ENCODE results near the gene PSMG3. TPM values are rescaled to one million over a fixed set of nuclear protein-coding genes. Genes with fewer than 3 reads are reported as not detected.

The PSMG3 gene
- total and polyA plus RNA-seq, 8 donors, result 4.9 to 71.5 (median 33.3) TPM; not detected in 1

DNA sequence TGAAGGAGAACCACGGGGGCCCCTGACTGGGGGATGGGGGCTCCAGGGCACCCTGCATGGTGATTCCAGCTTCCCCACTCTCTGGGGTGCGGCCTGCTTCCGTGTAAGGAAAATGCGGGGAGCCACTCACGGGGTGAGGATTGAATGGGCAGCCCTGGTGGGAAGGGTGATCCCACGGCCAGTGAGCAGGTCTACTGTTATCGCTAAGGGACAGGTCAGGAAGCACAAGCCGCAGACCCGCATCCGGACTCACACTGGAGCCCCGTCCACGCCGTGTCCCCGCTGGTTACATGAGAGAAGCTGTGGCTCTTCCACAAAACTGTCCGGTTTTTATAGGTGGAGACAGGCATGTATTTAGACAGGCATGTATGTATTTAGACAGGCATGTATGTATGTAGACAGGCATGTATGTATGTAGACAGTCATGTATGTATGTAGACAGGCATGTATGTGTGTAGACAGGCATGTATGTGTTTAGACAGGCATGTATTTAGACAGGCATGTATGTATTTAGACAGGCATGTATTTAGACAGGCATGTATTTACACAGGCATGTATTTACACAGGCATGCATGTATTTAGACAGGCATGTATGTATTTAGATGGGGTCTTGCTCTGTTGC, 5.7 kb downstream of the PSMG3 start:
- no peak for DNase-seq
- 87 to 90% (median 89%) methylated on average over 15 of the region's 15 CpGs for WGBS, 5 donors
- H3K9me3 ChIP-seq, result no peaks in the 10 kb centered on the region
- peaks cover 36 to 51% (median 46%) of the 10 kb centered on the region in 4 donors for H3K4me1 ChIP-seq
- intact Hi-C loops (cut with DNase I; ENCODE audit: low total_unique reads), result no loop called here
- no peaks in the 10 kb centered on the region for H3K27me3 ChIP-seq
- no peak overlapping the region for H3K4me3 ChIP-seq
- no peak for TF ChIP-seq POLR2A (IDR thresholded peaks at IDR 0.05)
- TF ChIP-seq, protein P1, sequence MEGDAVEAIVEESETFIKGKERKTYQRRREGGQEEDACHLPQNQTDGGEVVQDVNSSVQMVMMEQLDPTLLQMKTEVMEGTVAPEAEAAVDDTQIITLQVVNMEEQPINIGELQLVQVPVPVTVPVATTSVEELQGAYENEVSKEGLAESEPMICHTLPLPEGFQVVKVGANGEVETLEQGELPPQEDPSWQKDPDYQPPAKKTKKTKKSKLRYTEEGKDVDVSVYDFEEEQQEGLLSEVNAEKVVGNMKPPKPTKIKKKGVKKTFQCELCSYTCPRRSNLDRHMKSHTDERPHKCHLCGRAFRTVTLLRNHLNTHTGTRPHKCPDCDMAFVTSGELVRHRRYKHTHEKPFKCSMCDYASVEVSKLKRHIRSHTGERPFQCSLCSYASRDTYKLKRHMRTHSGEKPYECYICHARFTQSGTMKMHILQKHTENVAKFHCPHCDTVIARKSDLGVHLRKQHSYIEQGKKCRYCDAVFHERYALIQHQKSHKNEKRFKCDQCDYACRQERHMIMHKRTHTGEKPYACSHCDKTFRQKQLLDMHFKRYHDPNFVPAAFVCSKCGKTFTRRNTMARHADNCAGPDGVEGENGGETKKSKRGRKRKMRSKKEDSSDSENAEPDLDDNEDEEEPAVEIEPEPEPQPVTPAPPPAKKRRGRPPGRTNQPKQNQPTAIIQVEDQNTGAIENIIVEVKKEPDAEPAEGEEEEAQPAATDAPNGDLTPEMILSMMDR (IDR thresholded peaks at IDR 0.05), result no peak
- no peak for TF ChIP-seq EP300 (IDR thresholded peaks at IDR 0.05)
- TF ChIP-seq POLR2AphosphoS5 (IDR thresholded peaks at IDR 0.05), result no peak
- no peak overlapping the region for H3K27ac ChIP-seq
- peaks cover 0 to 31% (median 24%) of the 10 kb centered on the region in 4 donors for H3K36me3 ChIP-seq

DNA sequence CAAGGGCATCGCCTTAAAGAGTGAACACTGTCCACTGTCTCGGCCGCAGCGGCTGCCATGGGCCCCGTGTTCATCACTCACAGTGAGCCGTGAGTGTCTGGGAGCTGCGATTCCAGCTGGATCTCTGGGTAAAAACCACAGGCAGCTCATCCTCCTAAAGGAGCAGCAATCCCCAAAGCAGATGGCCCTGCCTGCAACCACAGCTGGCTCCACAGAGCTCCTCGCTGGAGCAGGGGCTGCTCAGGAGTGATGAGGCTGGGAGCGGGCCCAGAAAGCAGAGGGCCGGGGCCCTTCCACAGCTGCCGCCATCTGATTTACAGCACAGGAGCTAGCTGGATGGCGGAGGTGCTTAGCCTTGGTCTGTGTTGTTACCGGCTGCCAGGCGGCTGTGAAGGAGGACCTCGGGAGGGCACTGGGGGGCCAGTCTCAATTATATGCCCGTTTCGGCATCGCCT, 7.2 kb downstream of the PSMG3 start:
- intact Hi-C loops (cut with DNase I; ENCODE audit: low total_unique reads), result no loop called here
- H3K27me3 ChIP-seq, result peaks cover 0 to 5% (median 0%) of the 10 kb centered on the region in 3 donors
- H3K27ac ChIP-seq, result no peak overlapping the region
- DNase-seq, result peak in 1 of 2 donors; percentile 62
- TF ChIP-seq POLR2A (IDR thresholded peaks at IDR 0.05) (no peak), POLR2AphosphoS5 (IDR thresholded peaks at IDR 0.05) (no peak), EP300 (IDR thresholded peaks at IDR 0.05) (no peak)
- TF ChIP-seq, protein P1 (IDR thresholded peaks at IDR 0.05), result no peak
- H3K4me3 ChIP-seq, result no peak overlapping the region
- WGBS, 5 donors, result 69 to 87% (median 83%) methylated on average over 18 of the region's 18 CpGs
- peaks cover 26 to 48% (median 44%) of the 10 kb centered on the region in 4 donors for H3K4me1 ChIP-seq
- H3K9me3 ChIP-seq, result no peaks in the 10 kb centered on the region
- H3K36me3 ChIP-seq, result peaks cover 0 to 27% (median 23%) of the 10 kb centered on the region in 4 donors

DNA sequence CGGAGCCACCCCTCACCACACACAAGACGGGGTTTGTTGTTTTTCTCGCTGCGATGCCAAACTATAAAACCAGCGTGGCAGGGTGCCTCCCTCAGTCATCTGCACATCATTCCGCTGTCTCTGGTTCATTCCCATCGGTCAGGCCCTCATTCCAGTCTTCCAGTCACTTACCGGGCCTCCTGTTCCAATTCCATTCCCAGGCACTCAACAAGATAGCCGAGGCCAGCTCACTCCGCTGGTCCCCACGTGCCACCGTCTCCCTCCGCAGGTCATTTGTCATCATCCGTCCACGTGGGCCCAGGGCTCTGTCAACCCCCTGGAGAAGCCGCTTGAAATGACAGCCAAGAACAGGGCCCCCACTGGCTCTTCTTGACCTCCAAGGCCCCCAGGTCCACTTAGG, 7.7 kb downstream of the PSMG3 start:
- H3K4me3 ChIP-seq, result no peak overlapping the region
- H3K27ac ChIP-seq, result no peak overlapping the region
- DNase-seq, result no peak
- peaks cover 0 to 5% (median 0%) of the 10 kb centered on the region in 3 donors for H3K27me3 ChIP-seq
- H3K9me3 ChIP-seq, result no peaks in the 10 kb centered on the region
- H3K4me1 ChIP-seq, result peaks cover 22 to 44% (median 40%) of the 10 kb centered on the region in 4 donors
- intact Hi-C loops (cut with DNase I; ENCODE audit: low total_unique reads), result no loop called here
- peaks cover 0 to 22% (median 18%) of the 10 kb centered on the region in 4 donors for H3K36me3 ChIP-seq
- no peak for TF ChIP-seq POLR2AphosphoS5 (IDR thresholded peaks at IDR 0.05)
- no peak for TF ChIP-seq POLR2A (IDR thresholded peaks at IDR 0.05)
- TF ChIP-seq, protein P1 (IDR thresholded peaks at IDR 0.05), result no peak
- no peak for TF ChIP-seq EP300 (IDR thresholded peaks at IDR 0.05)
- WGBS, 5 donors, result 72 to 78% (median 75%) methylated on average over 15 to 16 of the region's 16 CpGs

DNA sequence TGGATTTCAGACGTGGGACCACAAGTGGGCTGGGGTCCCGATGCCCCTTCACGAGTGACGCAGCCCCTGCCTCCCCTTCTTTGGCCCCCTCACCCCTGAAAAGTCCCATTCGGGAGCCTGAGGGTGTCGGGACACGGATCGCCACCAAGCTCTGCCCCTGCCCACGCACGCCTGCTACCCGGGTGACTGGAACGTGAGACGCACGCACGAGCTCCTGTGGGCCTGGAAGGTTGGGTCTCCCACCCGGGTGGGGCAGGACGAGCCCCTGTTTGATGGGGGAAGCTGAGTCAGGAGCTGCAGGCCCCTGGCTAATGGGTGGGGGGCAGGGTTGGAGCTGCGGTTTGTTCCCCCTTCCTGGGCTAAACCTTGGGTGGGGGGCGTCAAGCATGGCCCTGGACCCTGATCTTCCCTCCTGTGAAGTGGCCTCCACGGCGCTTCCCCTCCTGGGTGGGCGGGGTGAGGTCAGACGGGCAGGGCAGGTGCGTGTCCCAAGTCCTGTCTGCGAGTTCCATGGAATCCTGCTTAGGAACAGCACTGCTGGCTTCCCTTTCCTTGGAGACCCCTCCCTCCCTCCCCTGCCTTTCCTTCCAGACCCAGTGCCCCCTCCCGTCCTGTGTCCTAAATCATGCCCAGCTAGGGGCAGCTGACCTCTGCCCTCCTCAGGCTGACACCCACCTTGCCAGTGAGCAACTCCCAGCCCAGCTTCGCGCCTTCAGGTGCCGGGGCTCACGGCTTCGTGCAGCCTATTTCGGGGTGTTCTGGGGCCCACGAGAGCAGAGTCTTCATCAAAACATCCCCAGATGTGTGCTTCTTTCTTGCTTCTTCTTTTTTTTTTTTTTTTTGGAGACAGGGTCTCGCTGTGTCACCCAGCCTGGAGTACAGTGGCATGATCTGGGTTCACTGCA, 8.5 kb downstream of the PSMG3 start:
- DNase-seq, result no peak
- no peak overlapping the region for H3K27ac ChIP-seq
- intact Hi-C loops (cut with DNase I; ENCODE audit: low total_unique reads), result no loop called here
- H3K4me1 ChIP-seq, result peaks cover 14 to 42% (median 38%) of the 10 kb centered on the region in 4 donors
- H3K27me3 ChIP-seq, result peaks cover 0 to 6% (median 0%) of the 10 kb centered on the region in 3 donors
- peaks cover 0 to 14% (median 10%) of the 10 kb centered on the region in 4 donors for H3K36me3 ChIP-seq
- 77 to 87% (median 81%) methylated on average over 34 of the region's 34 CpGs for WGBS, 5 donors
- no peak for TF ChIP-seq EP300 (IDR thresholded peaks at IDR 0.05)
- TF ChIP-seq, protein P1 (IDR thresholded peaks at IDR 0.05), result no peak
- TF ChIP-seq POLR2A (IDR thresholded peaks at IDR 0.05), result no peak
- no peak for TF ChIP-seq POLR2AphosphoS5 (IDR thresholded peaks at IDR 0.05)
- H3K9me3 ChIP-seq, result no peaks in the 10 kb centered on the region
- H3K4me3 ChIP-seq, result no peak overlapping the region
